Colonic mucosa (tissue), 4 donors: ENCODE data around the gene CERS6. TPM values are rescaled to one million over a fixed set of nuclear protein-coding genes. Genes with fewer than 3 reads are reported as not detected.

Experiments
- DNase-seq: peaks from one replicate; pipeline ENCODE4 v3.0.0-alpha.2; 2020
- H3K27ac ChIP-seq: fragments of 200-600 bp; one replicate; pipeline ENCODE4 v1.8.0; 2021
- H3K27me3 ChIP-seq: fragments of 200-600 bp; one replicate; pipeline ENCODE4 v1.8.0; 2021
- H3K36me3 ChIP-seq: fragments of 200-600 bp; one replicate; pipeline ENCODE4 v1.8.0; 2021
- H3K4me1 ChIP-seq: fragments of 200-600 bp; one replicate; pipeline ENCODE4 v1.8.0; 2021; ENCODE audit warnings: mild to moderate bottlenecking
- H3K4me3 ChIP-seq: fragments of 200-600 bp; one replicate; pipeline ENCODE4 v1.8.0; 2021
- H3K9ac ChIP-seq, 2 donors: one replicate each; pipeline ENCODE4 v1.7.0; 2013; ENCODE audit warnings: control low read depth in 2 of 2, low read depth in 2 of 2, low read length in 2 of 2
- H3K9me3 ChIP-seq: fragments of 200-600 bp; one replicate; pipeline ENCODE4 v1.8.0; 2021
- CTCF ChIP-seq: fragments of 200-600 bp; IDR thresholded peaks from one replicate; pipeline ENCODE4 v1.8.0; 2022; ENCODE audit warnings: antibody characterized with exemption, mild to moderate bottlenecking
- intact Hi-C: fragments of 100-400 bp; cut with DNase I; formaldehyde crosslinking; loops from one replicate; pipeline ENCODE4 v1.14.1; 2022
- total RNA-seq, 2 donors: library from RNA; stranded (reverse); fragmentation: NEBNext Ultra II Directional in 1 of 2; extraction: Animal tissue kit (Norgen Biotek cat#: 25700) in 1 of 2; gene quantifications; one replicate each; pipeline ENCODE4 v1.2.1, GENCODE V29; 2021
- donor health status: healthy.
- donor health status: DM: no; HTN: no; CAD: no.
- donor health status: DM: no; HTN: no; CAD: no.

CERS6 gene
- total RNA-seq, 2 donors from 2014 or later: 56.7 to 75.9 TPM

GRCh38 chr2:168796090-168796577 lies 340.1 kb downstream of the CERS6 start:
- Histone ChIP-seq H3K9ac (no peak overlapping the region), H3K27ac (no peak overlapping the region), H3K9me3 (no peaks in the 10 kb centered on the region), H3K36me3 (no peaks in the 10 kb centered on the region), H3K4me3 (no peak overlapping the region), H3K27me3 (no peaks in the 10 kb centered on the region), H3K4me1 (peaks cover 12% of the 10 kb centered on the region)
- DNase-seq: no peak
- TF ChIP-seq CTCF: no peak
- intact Hi-C loops: no loop called here

- no peaks in the 10 kb centered on the region for H3K36me3 ChIP-seq
- no peak for TF ChIP-seq CTCF
- intact Hi-C loops: no loop called here
These were observed 340.7 kb downstream of the CERS6 start for GRCh38 chr2:168796583-168797285.

GRCh38 chr2:168797286-168797655 lies 341.2 kb downstream of the CERS6 start:
- intact Hi-C loops: no loop called here

More at GRCh38 chr2:168796583-168797285, 340.7 kb downstream of the CERS6 start:
- Histone ChIP-seq H3K4me1 (peaks cover 17% of the 10 kb centered on the region), H3K9ac (no peak overlapping the region), H3K27ac (no peak overlapping the region), H3K9me3 (no peaks in the 10 kb centered on the region), H3K27me3 (no peaks in the 10 kb centered on the region), H3K4me3 (no peak overlapping the region)
- no peak for DNase-seq

GRCh38 chr2:168798076-168798887 lies 342.2 kb downstream of the CERS6 start:
- intact Hi-C loops: no loop called here
- H3K27ac ChIP-seq: peak overlapping the region; percentile 34

More at GRCh38 chr2:168797286-168797655, 341.2 kb downstream of the CERS6 start:
- no peaks in the 10 kb centered on the region for H3K27me3 ChIP-seq
- H3K4me3 ChIP-seq: no peak overlapping the region
- no peaks in the 10 kb centered on the region for H3K36me3 ChIP-seq
- no peak for TF ChIP-seq CTCF
- H3K27ac ChIP-seq: peak overlapping the region; percentile 34
- no peak for DNase-seq
- no peak overlapping the region for H3K9ac ChIP-seq
- no peaks in the 10 kb centered on the region for H3K9me3 ChIP-seq
- H3K4me1 ChIP-seq: peaks cover 17% of the 10 kb centered on the region

More at GRCh38 chr2:168798076-168798887, 342.2 kb downstream of the CERS6 start:
- DNase-seq: peak; percentile 65
- TF ChIP-seq CTCF: no peak
- Histone ChIP-seq H3K9me3 (no peaks in the 10 kb centered on the region), H3K4me3 (no peak overlapping the region), H3K4me1 (peaks cover 17% of the 10 kb centered on the region), H3K9ac (peak overlapping the region in 1 of 2 donors; percentile 43), H3K27me3 (no peaks in the 10 kb centered on the region), H3K36me3 (no peaks in the 10 kb centered on the region)
